A673 (cell line): ENCODE data around the gene GTPBP8.

ENCODE experiments used
- EZH2 ChIP-seq: fragments of 200-600 bp; sonication (generic); IDR thresholded peaks from 2 replicates; pipeline ENCODE4 v1.6.1; 2017; ENCODE audit warnings: borderline replicate concordance, low read depth, mild to moderate bottlenecking, mixed read lengths, antibody characterized with exemption, low read length; ENCODE audit not compliant: poor library complexity, severe bottlenecking
- TF ChIP-seq, protein P1 (sequence below): fragments of 300-800, 200-600 bp; sonication (generic); conservative IDR thresholded peaks from 2 replicates; pipeline ENCODE4 v1.5.1; 2017; ENCODE audit warnings: low read depth, mild to moderate bottlenecking, antibody characterized with exemption, low read length, moderate library complexity, mixed read lengths

DNA sequence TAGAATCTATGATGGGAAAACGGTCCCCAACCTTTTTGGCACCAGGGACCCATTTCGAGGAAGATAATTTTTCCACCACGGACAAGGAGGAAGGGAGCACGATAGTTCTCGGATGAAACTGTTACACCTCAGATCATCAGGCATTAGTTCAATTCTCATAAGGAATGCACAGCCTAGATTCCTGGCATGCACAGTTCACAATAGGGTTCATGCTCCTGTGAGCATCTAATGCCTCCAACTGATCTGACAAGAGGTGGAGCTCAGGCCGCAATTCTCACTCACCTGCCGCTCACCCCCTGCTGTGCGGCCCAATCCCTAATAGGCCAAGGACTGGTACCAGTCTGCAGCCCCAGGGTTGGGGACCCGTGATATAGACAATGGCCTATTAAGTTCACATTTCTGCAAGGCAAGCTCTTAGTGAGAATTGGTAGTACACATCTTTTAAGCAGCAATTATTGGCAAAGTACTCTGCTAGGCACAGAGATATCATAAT lies 42.4 kb upstream of the GTPBP8 start:
- no peak for TF ChIP-seq EZH2
- TF ChIP-seq, protein P1, sequence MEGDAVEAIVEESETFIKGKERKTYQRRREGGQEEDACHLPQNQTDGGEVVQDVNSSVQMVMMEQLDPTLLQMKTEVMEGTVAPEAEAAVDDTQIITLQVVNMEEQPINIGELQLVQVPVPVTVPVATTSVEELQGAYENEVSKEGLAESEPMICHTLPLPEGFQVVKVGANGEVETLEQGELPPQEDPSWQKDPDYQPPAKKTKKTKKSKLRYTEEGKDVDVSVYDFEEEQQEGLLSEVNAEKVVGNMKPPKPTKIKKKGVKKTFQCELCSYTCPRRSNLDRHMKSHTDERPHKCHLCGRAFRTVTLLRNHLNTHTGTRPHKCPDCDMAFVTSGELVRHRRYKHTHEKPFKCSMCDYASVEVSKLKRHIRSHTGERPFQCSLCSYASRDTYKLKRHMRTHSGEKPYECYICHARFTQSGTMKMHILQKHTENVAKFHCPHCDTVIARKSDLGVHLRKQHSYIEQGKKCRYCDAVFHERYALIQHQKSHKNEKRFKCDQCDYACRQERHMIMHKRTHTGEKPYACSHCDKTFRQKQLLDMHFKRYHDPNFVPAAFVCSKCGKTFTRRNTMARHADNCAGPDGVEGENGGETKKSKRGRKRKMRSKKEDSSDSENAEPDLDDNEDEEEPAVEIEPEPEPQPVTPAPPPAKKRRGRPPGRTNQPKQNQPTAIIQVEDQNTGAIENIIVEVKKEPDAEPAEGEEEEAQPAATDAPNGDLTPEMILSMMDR: no peak
